ENCODE data around the gene MTA3. TPM values are rescaled to one million over a fixed set of nuclear protein-coding genes. Genes with fewer than 3 reads are reported as not detected.
"Not testable (repeated sequence)": the region's sequence is repeated elsewhere in the genome, so short reads cannot be mapped to it uniquely, and the experiment has no call there.

Gene MTA3
- total RNA-seq, 1 experiment from 2014 or later, result 21.0 TPM

DNA sequence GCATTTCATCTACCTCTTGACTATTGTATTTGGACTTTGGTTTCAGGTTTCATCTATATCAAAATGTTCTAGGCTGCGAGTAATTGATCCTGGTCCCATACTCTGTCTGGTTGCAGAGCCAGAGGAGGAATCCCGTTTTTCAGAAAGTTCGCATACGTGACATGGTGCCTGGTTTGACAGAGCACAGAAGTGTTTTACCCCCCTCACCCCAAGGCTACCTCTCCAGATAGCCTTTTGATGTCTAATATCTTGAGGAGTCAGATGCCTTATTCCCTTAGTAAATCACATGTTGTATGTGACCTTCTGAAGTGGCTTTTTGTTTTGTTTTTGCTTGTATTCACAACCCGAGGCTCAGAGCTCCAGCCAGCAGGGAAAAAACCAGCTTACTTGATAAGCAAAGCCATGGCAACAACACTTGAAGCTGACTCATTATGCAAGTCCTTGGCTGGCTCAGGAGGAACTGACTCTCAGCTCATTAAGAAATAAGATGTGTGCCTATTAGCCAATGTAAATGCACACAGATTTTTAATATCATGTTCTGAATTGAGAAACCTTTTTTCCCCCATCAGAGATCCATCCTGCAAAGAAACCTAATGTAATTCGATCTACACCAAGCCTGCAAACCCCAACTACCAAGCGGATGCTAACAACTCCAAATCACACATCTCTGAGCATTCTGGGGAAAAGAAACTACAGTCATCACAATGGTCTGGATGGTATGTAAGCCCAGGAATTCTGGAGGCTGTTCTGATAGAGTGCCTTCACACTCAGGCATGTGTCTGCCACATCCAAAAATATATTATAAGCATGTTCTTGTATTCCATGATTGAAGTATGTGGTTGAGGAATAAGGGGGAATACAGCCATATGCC lies 154.1 kb downstream of the MTA3 start:
- H3K4me3 ChIP-seq, result no peak overlapping the region
- H3K27me3 ChIP-seq (replicated peaks), result no peaks in the 10 kb centered on the region
- H3K9me3 ChIP-seq (replicated peaks), result no peaks in the 10 kb centered on the region
- H3K36me3 ChIP-seq, result no peaks in the 10 kb centered on the region
- no peaks in the 10 kb centered on the region for H3K4me1 ChIP-seq (replicated peaks)
- DNase-seq (ENCODE audit: low read depth in 1 of 2, low spot score in 2 of 2), result no peak
- H3K27ac ChIP-seq, result no peak overlapping the region

- no peak for DNase-seq (ENCODE audit: low read depth in 1 of 2, low spot score in 2 of 2)
- no peaks in the 10 kb centered on the region for H3K4me1 ChIP-seq (replicated peaks)
- no peak overlapping the region for H3K27ac ChIP-seq
- H3K36me3 ChIP-seq, result no peaks in the 10 kb centered on the region
- H3K9me3 ChIP-seq (replicated peaks), result no peaks in the 10 kb centered on the region
- no peak overlapping the region for H3K4me3 ChIP-seq
- no peaks in the 10 kb centered on the region for H3K27me3 ChIP-seq (replicated peaks)
These were observed 155.0 kb downstream of the MTA3 start for GRCh38 chr2:42723465-42723864.

DNA sequence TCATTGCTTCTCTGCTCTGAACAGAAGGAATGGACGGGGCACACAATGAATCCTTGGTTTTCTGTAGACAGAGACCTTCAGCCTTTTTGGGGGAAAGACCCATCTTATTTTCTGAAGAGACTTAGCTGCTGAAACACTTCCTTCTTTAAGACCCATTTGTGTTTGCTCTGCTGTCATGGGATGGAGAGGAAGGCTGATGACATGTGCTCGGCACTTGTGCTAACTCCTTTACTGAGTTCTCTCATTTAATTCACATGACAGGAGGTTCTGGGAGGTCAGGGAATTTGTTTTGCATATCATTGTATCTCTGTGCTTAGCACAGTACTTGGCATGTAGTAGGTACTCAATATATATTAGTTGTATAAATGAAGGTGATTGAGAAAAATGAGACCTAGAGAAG lies 156.5 kb downstream of the MTA3 start:
- Histone ChIP-seq H3K27me3 (replicated peaks) (no peaks in the 10 kb centered on the region), H3K9me3 (replicated peaks) (no peaks in the 10 kb centered on the region), H3K4me1 (replicated peaks) (no peaks in the 10 kb centered on the region), H3K4me3 (no peak overlapping the region), H3K27ac (no peak overlapping the region), H3K36me3 (no peaks in the 10 kb centered on the region)
- DNase-seq (ENCODE audit: low read depth in 1 of 2, low spot score in 2 of 2), result no peak

GRCh38 chr2:42725657-42726056 lies 157.2 kb downstream of the MTA3 start:
- H3K4me1 ChIP-seq (replicated peaks), result no peaks in the 10 kb centered on the region
- H3K4me3 ChIP-seq, result no peak overlapping the region

GRCh38 chr2:42726680-42727079 lies 158.2 kb downstream of the MTA3 start:
- H3K27me3 ChIP-seq (replicated peaks), result no peaks in the 10 kb centered on the region
- no peak for DNase-seq (ENCODE audit: low read depth in 1 of 2, low spot score in 2 of 2)
- H3K4me1 ChIP-seq (replicated peaks), result no peaks in the 10 kb centered on the region
- no peaks in the 10 kb centered on the region for H3K9me3 ChIP-seq (replicated peaks)
- no peaks in the 10 kb centered on the region for H3K36me3 ChIP-seq
- no peak overlapping the region for H3K27ac ChIP-seq
- no peak overlapping the region for H3K4me3 ChIP-seq

More at GRCh38 chr2:42725657-42726056, 157.2 kb downstream of the MTA3 start:
- no peak for DNase-seq (ENCODE audit: low read depth in 1 of 2, low spot score in 2 of 2)
- Histone ChIP-seq H3K9me3 (replicated peaks) (no peaks in the 10 kb centered on the region), H3K27me3 (replicated peaks) (no peaks in the 10 kb centered on the region), H3K36me3 (no peaks in the 10 kb centered on the region), H3K27ac (no peak overlapping the region)

- not testable (repeated sequence) for H3K27ac ChIP-seq; DNase-seq (ENCODE audit: low read depth in 1 of 2, low spot score in 2 of 2); H3K9me3 ChIP-seq (replicated peaks); H3K4me1 ChIP-seq (replicated peaks); H3K27me3 ChIP-seq (replicated peaks); H3K4me3 ChIP-seq; H3K36me3 ChIP-seq
These were observed 162.9 kb downstream of the MTA3 start for GRCh38 chr2:42731316-42731715.

DNA sequence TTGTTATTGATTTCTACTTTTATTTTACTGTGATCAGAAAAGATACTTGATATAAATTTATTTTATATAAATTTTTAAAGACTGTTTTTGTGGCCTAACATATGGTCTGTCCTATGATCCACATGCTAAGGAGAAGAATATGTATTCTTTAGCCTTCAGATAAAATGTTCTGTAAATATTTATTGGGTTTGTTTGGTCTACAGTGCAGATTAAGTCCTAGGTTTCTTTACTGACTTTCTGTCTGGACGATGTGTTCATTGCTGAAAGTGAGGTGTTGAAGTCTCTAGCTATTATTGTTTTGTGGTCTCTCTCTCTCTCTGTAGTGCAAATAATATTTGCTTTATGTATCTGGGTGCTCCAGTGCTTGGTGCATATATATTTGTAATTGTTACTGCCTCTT lies 165.4 kb downstream of the MTA3 start:
- Histone ChIP-seq H3K36me3 (no peaks in the 10 kb centered on the region), H3K27ac (no peak overlapping the region), H3K9me3 (replicated peaks) (no peaks in the 10 kb centered on the region), H3K4me3 (no peak overlapping the region), H3K27me3 (replicated peaks) (no peaks in the 10 kb centered on the region), H3K4me1 (replicated peaks) (no peaks in the 10 kb centered on the region)
- no peak for DNase-seq (ENCODE audit: low read depth in 1 of 2, low spot score in 2 of 2)

DNA sequence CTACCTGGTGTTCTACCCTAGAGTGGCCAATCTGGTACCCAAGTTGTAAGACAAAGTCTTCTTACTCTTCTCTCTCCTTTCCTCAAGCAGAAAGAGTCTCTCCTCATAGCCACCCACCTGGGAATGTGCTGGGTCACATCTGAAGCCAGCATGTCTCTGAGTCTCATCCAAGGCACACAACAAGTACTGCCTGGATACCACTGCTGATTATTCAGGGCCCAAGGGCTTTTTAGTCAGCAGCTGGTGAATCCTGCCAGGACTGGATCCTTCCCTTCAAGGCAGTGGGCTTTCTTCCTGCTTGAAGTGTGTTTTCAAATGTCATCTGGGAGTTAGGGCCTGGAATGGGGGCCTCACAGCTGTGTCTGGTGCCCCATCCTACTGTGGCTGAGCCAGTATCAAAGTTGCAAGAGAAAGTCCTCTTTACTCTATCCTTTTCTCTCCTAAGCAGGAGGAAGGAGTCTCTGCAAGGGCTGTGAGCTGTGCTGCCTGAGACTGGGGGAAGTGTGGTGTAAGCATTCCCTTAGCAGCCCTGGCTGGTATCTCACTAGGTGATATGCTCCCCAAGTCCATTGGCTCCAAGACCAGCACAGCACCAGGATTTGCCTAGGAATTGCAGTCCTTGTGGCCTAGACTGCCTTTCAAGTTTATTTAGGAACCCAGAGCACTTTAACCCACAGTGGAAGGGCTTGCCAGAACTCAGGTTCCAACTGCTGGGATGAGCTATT lies 168.3 kb downstream of the MTA3 start:
- no peaks in the 10 kb centered on the region for H3K27me3 ChIP-seq (replicated peaks)
- H3K4me1 ChIP-seq (replicated peaks), result no peaks in the 10 kb centered on the region
- H3K4me3 ChIP-seq, result no peak overlapping the region
- no peaks in the 10 kb centered on the region for H3K36me3 ChIP-seq
- no peak overlapping the region for H3K27ac ChIP-seq
- H3K9me3 ChIP-seq (replicated peaks), result no peaks in the 10 kb centered on the region
- DNase-seq (ENCODE audit: low read depth in 1 of 2, low spot score in 2 of 2), result no peak

DNA sequence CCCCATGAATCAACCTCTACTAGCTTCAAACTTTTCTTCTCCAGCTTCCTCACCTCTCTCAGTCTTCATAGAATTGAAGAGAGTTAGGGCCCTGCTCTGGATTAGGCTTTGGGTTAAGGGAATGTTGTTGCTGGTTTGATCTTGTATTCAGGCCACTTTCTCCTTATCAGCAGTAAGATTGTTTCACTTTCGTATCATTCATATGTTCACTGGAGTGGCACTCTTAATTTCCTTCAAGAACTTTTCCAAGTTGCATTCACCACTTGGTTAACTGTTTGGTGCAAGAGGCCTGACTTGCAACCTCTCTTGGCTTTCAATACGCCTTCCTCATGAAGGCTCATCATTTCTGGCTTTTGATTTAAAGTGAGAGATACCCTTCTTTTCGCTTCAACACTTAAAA lies 172.7 kb downstream of the MTA3 start:
- no peak overlapping the region for H3K27ac ChIP-seq
- no peaks in the 10 kb centered on the region for H3K9me3 ChIP-seq (replicated peaks)
- H3K27me3 ChIP-seq (replicated peaks), result no peaks in the 10 kb centered on the region
- no peak for DNase-seq (ENCODE audit: low read depth in 1 of 2, low spot score in 2 of 2)
- H3K4me3 ChIP-seq, result no peak overlapping the region
- H3K36me3 ChIP-seq, result no peaks in the 10 kb centered on the region
- no peaks in the 10 kb centered on the region for H3K4me1 ChIP-seq (replicated peaks)

- no peak overlapping the region for H3K4me3 ChIP-seq
- no peaks in the 10 kb centered on the region for H3K9me3 ChIP-seq (replicated peaks)
- DNase-seq (ENCODE audit: low read depth in 1 of 2, low spot score in 2 of 2), result no peak
These were observed 174.6 kb downstream of the MTA3 start for GRCh38 chr2:42742740-42743658.

DNA sequence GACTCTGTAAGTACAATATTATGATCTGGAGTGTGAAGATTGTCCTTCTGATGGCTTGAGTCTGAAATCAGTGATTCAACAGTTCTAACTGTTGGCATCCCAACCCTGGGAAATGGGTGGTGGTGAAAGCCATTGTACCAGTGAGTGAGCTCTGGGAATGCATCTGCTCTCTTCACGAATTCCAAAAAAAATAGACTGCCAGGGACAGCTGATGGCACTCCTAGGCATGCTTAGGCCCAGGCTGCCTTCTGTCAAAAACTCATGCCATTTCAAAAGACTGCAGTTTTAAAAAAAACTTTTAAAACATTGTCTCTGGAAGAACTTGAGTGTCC lies 175.2 kb downstream of the MTA3 start:
- no peak for DNase-seq (ENCODE audit: low read depth in 1 of 2, low spot score in 2 of 2)
- Histone ChIP-seq H3K36me3 (no peaks in the 10 kb centered on the region), H3K27ac (no peak overlapping the region), H3K27me3 (replicated peaks) (no peaks in the 10 kb centered on the region), H3K9me3 (replicated peaks) (no peaks in the 10 kb centered on the region), H3K4me1 (replicated peaks) (no peaks in the 10 kb centered on the region), H3K4me3 (no peak overlapping the region)

More at GRCh38 chr2:42742740-42743658, 174.6 kb downstream of the MTA3 start:
- no peaks in the 10 kb centered on the region for H3K27me3 ChIP-seq (replicated peaks)
- H3K4me1 ChIP-seq (replicated peaks), result no peaks in the 10 kb centered on the region
- H3K36me3 ChIP-seq, result no peaks in the 10 kb centered on the region
- H3K27ac ChIP-seq, result no peak overlapping the region

DNA sequence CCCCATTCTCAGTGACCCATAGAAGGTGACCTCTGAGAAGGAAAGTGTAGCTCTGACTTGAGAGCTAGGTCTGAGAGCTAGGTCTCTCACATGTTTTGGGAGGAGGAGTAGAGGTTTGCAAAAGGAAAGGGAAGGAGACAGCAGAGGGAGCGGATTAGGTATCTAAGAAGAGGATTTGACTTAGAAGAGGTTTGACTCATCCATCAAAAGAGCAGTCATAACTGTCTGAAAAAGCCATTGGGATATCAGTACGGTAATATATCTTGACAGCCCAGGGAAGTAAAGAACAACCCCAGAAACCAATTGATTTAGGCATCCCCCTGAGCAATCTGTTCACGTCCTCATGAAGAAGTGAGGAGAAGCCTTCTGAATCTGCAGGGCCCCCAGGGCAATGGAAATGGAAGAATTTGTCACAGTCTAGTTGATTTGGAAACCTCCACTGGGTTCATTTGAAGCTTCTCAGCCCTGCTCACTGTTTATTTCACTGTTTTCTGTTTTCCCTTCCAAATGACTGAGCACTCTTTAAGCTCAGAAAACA lies 176.2 kb downstream of the MTA3 start:
- no peak for DNase-seq (ENCODE audit: low read depth in 1 of 2, low spot score in 2 of 2)
- Histone ChIP-seq H3K27me3 (replicated peaks) (no peaks in the 10 kb centered on the region), H3K9me3 (replicated peaks) (no peaks in the 10 kb centered on the region), H3K36me3 (no peaks in the 10 kb centered on the region), H3K4me1 (replicated peaks) (no peaks in the 10 kb centered on the region), H3K4me3 (no peak overlapping the region), H3K27ac (no peak overlapping the region)

GRCh38 chr2:42747422-42747821 lies 179.0 kb downstream of the MTA3 start:
- H3K4me3 ChIP-seq, result no peak overlapping the region
- no peaks in the 10 kb centered on the region for H3K4me1 ChIP-seq (replicated peaks)
- no peak overlapping the region for H3K27ac ChIP-seq
- no peaks in the 10 kb centered on the region for H3K27me3 ChIP-seq (replicated peaks)
- no peaks in the 10 kb centered on the region for H3K9me3 ChIP-seq (replicated peaks)
- DNase-seq (ENCODE audit: low read depth in 1 of 2, low spot score in 2 of 2), result no peak
- H3K36me3 ChIP-seq, result no peaks in the 10 kb centered on the region

Measured in SJSA1 (cell line).